AG04449 (cell line): Measurements from ENCODE around the gene NOP58.
A peak's percentile ranks its signal among the peaks of the same experiment; 100 is the strongest.
"Not testable (repeated sequence)": the region's sequence is repeated elsewhere in the genome, so short reads cannot be mapped to it uniquely, and the experiment has no call there.

Experiments used
- CTCF ChIA-PET: fragments of 350-600 bp; formaldehyde crosslinking; extraction: SDS; loops from one replicate; lab custom pipeline; 2021; ENCODE audit warnings: antibody characterized with exemption; lab: Yijun Ruan, JAX
- POLR2A ChIA-PET: fragments of 400-600, 350-600 bp; formaldehyde crosslinking; extraction: SDS; loops from one replicate; lab custom pipeline; 2020; ENCODE audit warnings: antibody characterized with exemption, inconsistent platforms; lab: Yijun Ruan, JAX
- DNase-seq: peaks from one replicate; pipeline ENCODE4 v3.0.0-alpha.2; 2010; ENCODE audit warnings: low read depth, low spot score
- H3K4me3 ChIP-seq: 2 replicates; pipeline ENCODE4 v1.5.1; 2011; ENCODE audit warnings: low read depth, mild to moderate bottlenecking, control low read depth, low read length
- CTCF ChIP-seq: IDR thresholded peaks from one replicate; pipeline ENCODE4 v1.5.1; 2011; ENCODE audit warnings: mild to moderate bottlenecking, moderate library complexity, low read length, control low read depth, inconsistent platforms; ENCODE audit not compliant: insufficient read depth; ENCODE audit errors: missing control alignments

Gene NOP58

GRCh38 chr2:202317080-202317857 is 51.7 kb downstream of the NOP58 start:
- ChIA-PET CTCF (interaction anchor here (1.0 to 1.5 kb wide), 2 partner anchors 25 to 521 kb away, joined by 3 read pairs; no protein-coding TSS in a partner anchor), POLR2A (interaction anchor here (0.6 kb wide), 1 partner anchor 112 kb away, joined by 3 read pairs; no protein-coding TSS in a partner anchor)
- TF ChIP-seq CTCF: no peak
- peak; percentile 26 for DNase-seq
- no peak overlapping the region for H3K4me3 ChIP-seq

- DNase-seq, POLR2A ChIA-PET, CTCF ChIA-PET, H3K4me3 ChIP-seq: not testable (repeated sequence)
Measured at GRCh38 chr2:202320362-202320761, 54.8 kb downstream of the NOP58 start.

GRCh38 chr2:202322435-202322834 is 56.9 kb downstream of the NOP58 start:
- no peak overlapping the region for H3K4me3 ChIP-seq
- ChIA-PET POLR2A (no interaction called here), CTCF (no interaction called here)
- DNase-seq: no peak
- TF ChIP-seq CTCF: no peak

- DNase-seq: no peak
- no peak for TF ChIP-seq CTCF
- no peak overlapping the region for H3K4me3 ChIP-seq
- POLR2A ChIA-PET: no interaction called here
- CTCF ChIA-PET: no interaction called here
Measured at GRCh38 chr2:202327858-202328257, 62.3 kb downstream of the NOP58 start.

- no peak for DNase-seq
- CTCF ChIA-PET: interaction anchor here (0.9 kb wide), 1 partner anchor 237 kb away, joined by 3 read pairs; no protein-coding TSS in a partner anchor
Measured at GRCh38 chr2:202335791-202336467, 70.4 kb downstream of the NOP58 start.

GRCh38 chr2:202337151-202337550 is 71.6 kb downstream of the NOP58 start:
- ChIA-PET POLR2A (no interaction called here), CTCF (no interaction called here)
- no peak for TF ChIP-seq CTCF
- DNase-seq: no peak
- no peak overlapping the region for H3K4me3 ChIP-seq

More at GRCh38 chr2:202335791-202336467, 70.4 kb downstream of the NOP58 start:
- POLR2A ChIA-PET: no interaction called here
- H3K4me3 ChIP-seq: no peak overlapping the region
- no peak for TF ChIP-seq CTCF
